Measurements from ENCODE around the gene ZNF491.

Gene ZNF491

GRCh38 chr19:11763611-11764010, 34.7 kb upstream of the ZNF491 start:
- no peaks in the 10 kb centered on the region for H3K27me3 ChIP-seq (ENCODE audit: low read depth, low read length)
- H3K36me3 ChIP-seq (replicated peaks; ENCODE audit: low read depth, low read length) = peaks cover 3% of the 10 kb centered on the region
- no peak overlapping the region for H3K9ac ChIP-seq (ENCODE audit: low read length)
- no peaks in the 10 kb centered on the region; the same call in 1 of the 2 replicates for H3K9me3 ChIP-seq (ENCODE audit: insufficient read depth, low read length)
- H3K4me2 ChIP-seq (ENCODE audit: low read length) = no peak overlapping the region
- no peak overlapping the region for H2AFZ ChIP-seq (ENCODE audit: low read depth, low read length)
- H3K4me3 ChIP-seq (ENCODE audit: low read length) = no peak overlapping the region
- no peak for TF ChIP-seq CTCF (IDR thresholded peaks at IDR 0.05; ENCODE audit: low read depth, low read length)
- no peak for TF ChIP-seq EZH2phosphoT487 (IDR thresholded peaks at IDR 0.05; ENCODE audit: low read depth)
- no peak overlapping the region for H3K27ac ChIP-seq (ENCODE audit: low read length)
- peaks cover 12% of the 10 kb centered on the region for H3K4me1 ChIP-seq (ENCODE audit: low read length)
- H3K79me2 ChIP-seq (ENCODE audit: low read length) = peaks cover 14% of the 10 kb centered on the region
- no peaks in the 10 kb centered on the region for H4K20me1 ChIP-seq (ENCODE audit: insufficient read depth, low read length)

GRCh38 chr19:11766597-11767591, 31.4 kb upstream of the ZNF491 start, which contains the start of gene ZNF441:
TSS of gene ZNF441 (plus strand) at chr19:11767000. CDS start at chr19:11767194, 194 bp downstream.
- peak within 1 kb of the TSS; percentile 36 for H3K27ac ChIP-seq (ENCODE audit: low read length)
- peak within 1 kb of the TSS; percentile 79 for H3K9ac ChIP-seq (ENCODE audit: low read length)
- H3K4me1 ChIP-seq (ENCODE audit: low read length) = peaks cover 12% of the 10 kb centered on the region
- peaks cover 29% of the 10 kb centered on the region for H3K79me2 ChIP-seq (ENCODE audit: low read length)
- peak within 1 kb of the TSS; percentile 80 for H3K4me3 ChIP-seq (ENCODE audit: low read length)
- peak within 1 kb of the TSS; percentile 85 for H3K4me2 ChIP-seq (ENCODE audit: low read length)
- peaks cover 26% of the 10 kb centered on the region for H3K36me3 ChIP-seq (replicated peaks; ENCODE audit: low read depth, low read length)
- no peaks in the 10 kb centered on the region for H4K20me1 ChIP-seq (ENCODE audit: insufficient read depth, low read length)
- no peaks in the 10 kb centered on the region for H3K27me3 ChIP-seq (ENCODE audit: low read depth, low read length)
- peak within 1 kb of the TSS; percentile 94 for H2AFZ ChIP-seq (ENCODE audit: low read depth, low read length)
- peaks cover 15% of the 10 kb centered on the region for H3K9me3 ChIP-seq (ENCODE audit: insufficient read depth, low read length)
- TF ChIP-seq CTCF (IDR thresholded peaks at IDR 0.05; ENCODE audit: low read depth, low read length) = no peak
- TF ChIP-seq EZH2phosphoT487 (IDR thresholded peaks at IDR 0.05; ENCODE audit: low read depth) = no peak

- H3K27ac ChIP-seq (ENCODE audit: low read length) = peak overlapping the region; percentile 36; the same call in 1 of the 2 replicates
Observed at GRCh38 chr19:11767633-11768133, 30.6 kb upstream of the ZNF491 start.

More at GRCh38 chr19:11767633-11768133, 30.6 kb upstream of the ZNF491 start:
- peak overlapping the region; percentile 85 for H3K4me2 ChIP-seq (ENCODE audit: low read length)
- peaks cover 12% of the 10 kb centered on the region for H3K4me1 ChIP-seq (ENCODE audit: low read length)
- peak overlapping the region; percentile 60; the same call in 1 of the 2 replicates for H2AFZ ChIP-seq (ENCODE audit: low read depth, low read length)
- peak overlapping the region; percentile 79 for H3K9ac ChIP-seq (ENCODE audit: low read length)
- peaks cover 26% of the 10 kb centered on the region for H3K36me3 ChIP-seq (replicated peaks; ENCODE audit: low read depth, low read length)
- no peaks in the 10 kb centered on the region for H4K20me1 ChIP-seq (ENCODE audit: insufficient read depth, low read length)
- peaks cover 29% of the 10 kb centered on the region for H3K79me2 ChIP-seq (ENCODE audit: low read length)
- no peaks in the 10 kb centered on the region for H3K27me3 ChIP-seq (ENCODE audit: low read depth, low read length)
- peaks cover 15% of the 10 kb centered on the region for H3K9me3 ChIP-seq (ENCODE audit: insufficient read depth, low read length)
- H3K4me3 ChIP-seq (ENCODE audit: low read length) = peak overlapping the region; percentile 80
- no peak for TF ChIP-seq EZH2phosphoT487 (IDR thresholded peaks at IDR 0.05; ENCODE audit: low read depth)
- TF ChIP-seq CTCF (IDR thresholded peaks at IDR 0.05; ENCODE audit: low read depth, low read length) = no peak

Measured in OCI-LY3 (cell line).